Mucosa of gallbladder (tissue), 1 donor: ENCODE results near the gene RING1. TPM values are rescaled to one million over a fixed set of nuclear protein-coding genes. Genes with fewer than 3 reads are reported as not detected.
"Not testable (repeated sequence)": the region's sequence is repeated elsewhere in the genome, so short reads cannot be mapped to it uniquely, and the experiment has no call there.

Source experiments
- DNase-seq: peaks from one replicate; pipeline ENCODE4 v3.0.0-alpha.2; 2020; ENCODE audit warnings: low spot score
- total RNA-seq: library from RNA; stranded (reverse); gene quantifications from one replicate; pipeline ENCODE4 v1.2.1, GENCODE V29; 2021
- donor health status: DM: no; HTN: no; CAD: no.

The RING1 gene
- total RNA-seq, 1 donor from 2014 or later = 50.9 TPM

DNA sequence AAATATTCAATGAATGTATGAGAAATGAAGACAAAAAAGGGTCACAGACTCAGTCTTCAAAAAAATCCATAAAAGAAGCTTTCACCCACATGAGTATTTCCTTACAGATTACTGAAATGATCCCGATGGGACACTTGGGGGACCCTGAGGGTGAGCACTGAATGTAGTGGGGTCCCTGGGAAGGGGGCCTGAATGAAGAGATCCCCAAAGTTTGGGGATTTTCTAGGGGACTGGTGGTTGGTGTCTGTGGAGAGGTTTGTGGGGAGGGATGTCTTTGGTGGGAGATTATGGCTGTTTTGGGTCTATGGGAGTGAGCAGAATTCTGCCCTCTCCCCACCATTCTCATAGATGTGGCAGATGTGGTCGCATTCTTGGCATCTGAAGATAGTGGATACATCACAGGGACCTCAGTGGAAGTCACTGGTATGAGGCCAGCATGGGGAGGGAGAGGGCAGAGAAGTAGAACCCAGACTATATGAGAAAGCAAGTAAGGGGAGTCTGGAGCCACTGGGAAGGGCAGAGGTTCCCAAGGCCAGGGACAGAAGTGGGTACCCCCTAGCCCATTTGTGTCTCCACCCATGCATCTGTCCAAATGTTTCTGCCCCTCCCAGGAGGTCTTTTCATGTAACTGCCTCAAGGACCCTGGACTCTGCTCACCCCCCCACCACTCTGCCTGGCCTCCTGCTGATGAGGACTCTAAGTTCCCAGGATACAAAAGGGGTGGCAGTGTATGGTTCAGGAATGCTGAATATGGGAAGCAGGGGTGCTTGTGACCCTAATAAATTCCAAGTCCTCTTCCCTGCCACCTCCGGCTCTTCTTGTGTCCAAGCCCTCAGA, 2.1 kb upstream of the RING1 start:
- no peak for DNase-seq

DNA sequence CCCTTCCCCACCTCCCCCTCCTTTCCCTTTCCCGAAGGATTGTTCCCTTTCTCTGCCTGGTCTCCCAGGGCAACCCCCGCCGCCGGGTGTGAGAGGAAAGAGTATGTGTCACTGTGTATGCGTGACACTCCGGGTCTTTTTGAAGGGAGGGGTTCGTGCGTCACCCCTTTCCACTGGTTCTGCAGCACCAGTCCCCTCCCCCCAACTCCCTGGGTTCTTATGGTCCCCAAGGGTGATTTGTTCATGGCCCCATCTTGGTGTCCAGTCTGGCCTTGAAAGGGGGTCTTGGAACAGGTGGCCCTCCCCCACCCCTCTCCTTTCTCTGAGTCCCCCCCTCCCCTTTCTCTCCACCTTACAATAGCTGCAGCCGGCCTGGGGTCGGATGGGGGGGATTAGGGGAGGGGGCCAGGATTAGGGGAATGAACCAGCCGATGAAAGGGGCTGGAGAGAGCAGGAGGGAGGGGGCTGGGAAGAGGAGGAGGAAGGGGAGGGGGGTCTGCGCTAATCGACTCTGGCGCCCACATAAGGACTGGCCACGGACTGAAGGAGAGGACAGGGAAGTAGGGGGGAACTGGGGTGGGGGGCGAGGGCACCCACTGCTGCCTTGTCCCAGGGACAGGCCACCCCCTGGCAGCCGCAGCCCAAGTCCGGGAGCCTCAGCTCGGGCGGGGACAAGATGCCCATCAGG, 1.3 kb upstream of the RING1 start:
- DNase-seq = no peak

DNA sequence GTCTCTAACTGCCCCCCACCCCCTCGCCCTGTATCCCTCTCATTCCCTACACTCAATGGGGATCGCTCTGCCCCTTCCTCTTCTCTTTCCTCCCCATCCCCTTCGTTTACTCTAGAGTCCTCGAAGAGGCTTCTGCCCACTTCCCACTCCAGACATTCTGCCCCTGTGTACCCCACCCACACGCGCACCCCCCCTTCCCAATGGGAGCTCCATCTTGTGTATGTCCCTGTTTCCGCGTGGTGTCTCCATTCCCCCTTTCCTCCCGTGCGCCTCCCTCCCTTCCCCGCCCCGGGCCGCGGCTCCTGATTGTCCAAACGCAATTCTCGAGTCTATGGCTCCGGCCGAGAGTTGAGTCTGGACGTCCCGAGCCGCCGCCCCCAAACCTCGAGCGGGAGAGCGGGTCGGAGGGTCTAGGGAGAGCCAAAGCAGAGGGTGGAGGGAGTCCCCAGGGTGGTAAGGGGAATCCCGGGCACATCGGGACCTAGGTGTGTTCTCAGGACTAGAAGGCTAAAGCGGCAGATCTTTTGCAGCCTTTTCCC, 679 bp upstream of the RING1 start:
- no peak for DNase-seq

DNA sequence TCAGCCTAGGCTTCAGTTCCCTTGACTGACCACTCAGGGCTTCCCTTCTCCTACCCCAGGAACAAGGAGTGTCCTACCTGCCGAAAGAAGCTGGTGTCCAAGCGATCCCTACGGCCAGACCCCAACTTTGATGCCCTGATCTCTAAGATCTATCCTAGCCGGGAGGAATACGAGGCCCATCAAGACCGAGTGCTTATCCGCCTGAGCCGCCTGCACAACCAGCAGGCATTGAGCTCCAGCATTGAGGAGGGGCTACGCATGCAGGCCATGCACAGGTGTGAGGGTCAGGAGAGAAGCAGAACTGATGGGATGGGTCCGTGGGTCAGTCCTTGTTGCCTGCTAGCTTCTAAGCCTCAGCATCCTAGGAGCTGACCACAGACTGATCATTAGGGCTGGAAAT, 1.6 kb downstream of the RING1 start:
- DNase-seq = no peak

DNA sequence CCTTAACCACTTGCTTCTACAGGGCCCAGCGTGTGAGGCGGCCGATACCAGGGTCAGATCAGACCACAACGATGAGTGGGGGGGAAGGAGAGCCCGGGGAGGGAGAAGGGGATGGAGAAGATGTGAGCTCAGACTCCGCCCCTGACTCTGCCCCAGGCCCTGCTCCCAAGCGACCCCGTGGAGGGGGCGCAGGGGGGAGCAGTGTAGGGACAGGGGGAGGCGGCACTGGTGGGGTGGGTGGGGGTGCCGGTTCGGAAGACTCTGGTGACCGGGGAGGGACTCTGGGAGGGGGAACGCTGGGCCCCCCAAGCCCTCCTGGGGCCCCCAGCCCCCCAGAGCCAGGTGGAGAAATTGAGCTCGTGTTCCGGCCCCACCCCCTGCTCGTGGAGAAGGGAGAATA, 2.8 kb downstream of the RING1 start:
- DNase-seq = no peak

DNA sequence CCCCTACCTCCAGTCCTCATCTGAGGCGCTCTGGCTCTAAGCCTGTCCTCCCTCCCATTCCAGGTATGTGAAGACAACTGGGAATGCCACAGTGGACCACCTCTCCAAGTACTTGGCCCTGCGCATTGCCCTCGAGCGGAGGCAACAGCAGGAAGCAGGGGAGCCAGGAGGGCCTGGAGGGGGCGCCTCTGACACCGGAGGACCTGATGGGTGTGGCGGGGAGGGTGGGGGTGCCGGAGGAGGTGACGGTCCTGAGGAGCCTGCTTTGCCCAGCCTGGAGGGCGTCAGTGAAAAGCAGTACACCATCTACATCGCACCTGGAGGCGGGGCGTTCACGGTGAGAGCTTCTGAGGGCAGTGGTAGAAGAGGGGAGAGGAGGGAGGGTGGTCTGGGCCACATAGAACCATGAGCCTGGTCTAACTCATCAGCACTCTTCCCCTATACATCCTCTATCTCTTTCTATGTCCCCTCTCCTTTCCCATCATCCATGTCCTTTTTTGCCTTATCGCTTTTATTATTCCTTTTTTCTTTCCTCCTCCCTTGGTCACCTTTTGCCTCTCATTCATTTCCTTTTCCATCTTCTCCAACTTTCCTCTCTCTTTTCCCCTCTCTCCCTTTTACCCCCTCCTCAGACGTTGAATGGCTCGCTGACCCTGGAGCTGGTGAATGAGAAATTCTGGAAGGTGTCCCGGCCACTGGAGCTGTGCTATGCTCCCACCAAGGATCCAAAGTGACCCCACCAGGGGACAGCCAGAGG, 3.5 kb downstream of the RING1 start:
- DNase-seq = no peak

DNA sequence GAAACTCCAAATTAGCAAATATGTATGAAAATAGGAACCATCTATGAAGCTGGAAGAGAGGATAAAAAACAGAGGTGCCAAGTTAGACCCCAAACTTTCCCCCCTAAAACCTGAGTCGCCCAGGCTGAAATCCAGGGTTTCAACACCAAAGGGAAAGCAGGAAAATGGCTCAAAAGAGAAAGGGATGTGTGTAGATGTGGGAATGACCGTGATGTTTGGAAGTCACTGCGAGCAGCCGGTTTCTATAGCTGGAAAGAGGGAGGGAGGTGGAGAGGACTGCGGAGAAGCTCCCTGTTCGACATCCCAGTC, 4.5 kb downstream of the RING1 start:
- no peak for DNase-seq

DNA sequence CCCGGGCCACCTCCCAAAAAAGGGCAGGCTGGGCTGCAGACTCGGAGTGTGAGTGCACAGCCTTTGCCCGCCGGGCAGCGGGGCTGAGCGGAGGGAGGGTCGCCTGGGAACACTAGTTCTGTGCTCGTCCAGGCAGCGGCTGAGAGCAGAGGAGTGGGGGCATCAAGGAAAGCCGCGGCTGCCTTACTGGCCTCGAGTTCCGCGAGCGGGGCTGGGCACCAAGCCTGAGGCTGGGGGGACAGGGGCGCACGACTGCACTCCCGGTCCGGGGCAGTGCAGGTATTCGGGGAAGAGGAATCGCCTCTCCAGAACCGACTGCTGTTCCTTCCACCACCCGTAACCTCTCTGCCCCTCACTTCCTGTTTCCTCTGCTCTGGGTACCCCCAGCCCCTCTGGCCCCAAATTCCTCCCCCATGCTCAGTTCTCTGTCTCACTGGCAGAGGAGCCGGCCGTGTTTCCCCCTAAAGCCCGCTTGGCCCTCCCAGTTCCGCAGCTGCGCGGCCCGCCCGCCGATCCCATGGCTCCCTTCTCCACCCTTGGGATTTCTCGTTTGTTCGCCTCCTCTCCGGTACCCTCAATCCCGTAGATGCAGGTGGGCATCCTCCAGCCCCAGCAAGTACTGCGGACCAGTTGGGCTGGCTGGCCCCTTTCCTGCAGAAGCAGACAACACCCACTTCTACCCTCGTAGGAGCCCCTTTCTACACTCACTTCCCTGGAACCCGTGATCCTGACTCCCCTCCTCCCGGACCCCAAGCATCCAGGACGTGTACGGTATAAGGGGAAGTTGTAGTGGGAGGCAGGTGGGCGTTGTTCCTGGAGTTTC, 5.1 kb downstream of the RING1 start:
- no peak for DNase-seq

DNA sequence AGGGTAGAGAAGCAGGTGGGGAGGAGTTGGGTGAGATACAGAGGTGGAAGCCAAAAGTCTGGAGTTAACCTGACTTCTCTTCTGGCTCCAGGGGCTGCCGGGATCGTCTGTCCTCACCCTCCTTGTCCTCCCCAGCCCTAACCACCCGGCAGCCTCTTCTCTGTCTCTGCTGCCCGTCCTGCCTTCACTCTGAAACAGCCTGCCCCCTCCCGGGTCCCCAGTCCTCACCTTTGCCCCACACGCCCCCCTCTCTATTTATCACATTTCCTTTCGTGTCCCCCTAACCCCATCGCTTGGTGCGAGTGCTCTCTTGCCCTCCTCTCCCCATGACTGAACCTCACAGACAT, 5.7 kb downstream of the RING1 start:
- DNase-seq = no peak

DNA sequence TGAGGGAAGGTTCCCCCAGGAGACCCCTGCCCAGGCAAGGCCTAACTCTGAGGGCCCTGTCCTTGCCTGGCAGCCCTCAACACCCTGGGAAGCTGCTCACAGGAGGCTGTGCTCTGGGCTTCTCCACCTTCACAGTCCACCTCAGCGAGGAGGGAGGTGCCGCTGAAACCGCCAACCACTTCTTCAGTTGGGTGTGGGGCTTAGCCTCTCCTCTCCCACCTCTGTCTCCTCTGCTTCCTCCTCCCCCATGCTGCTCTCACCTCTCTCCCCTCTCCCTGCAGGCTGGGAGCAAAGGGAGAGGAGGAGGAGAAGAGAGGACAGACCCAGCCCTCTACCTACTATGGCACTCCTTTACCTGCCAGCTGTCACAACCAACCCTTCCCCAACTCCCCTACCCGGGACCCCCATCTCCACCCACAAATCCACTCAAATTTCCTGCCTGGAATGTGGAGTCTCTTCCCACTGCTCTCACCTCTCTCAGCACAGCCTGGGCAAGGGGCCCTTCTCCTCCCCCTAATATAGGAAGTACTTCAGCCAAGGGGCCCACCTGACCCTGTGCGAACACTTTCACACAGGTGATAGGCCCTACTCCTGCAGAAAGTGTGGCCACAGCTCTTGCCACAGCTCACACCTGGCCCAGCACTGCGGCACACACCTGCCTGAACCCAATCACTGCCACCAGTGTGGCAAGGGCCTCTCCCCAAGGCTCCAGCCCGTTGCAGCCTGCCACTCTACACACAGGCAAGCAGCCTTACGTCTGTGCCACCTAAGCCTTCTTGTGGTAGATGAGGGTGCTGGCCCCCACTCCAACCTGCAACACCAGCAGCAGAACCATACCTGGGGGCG, 7.2 kb downstream of the RING1 start:
- DNase-seq = no peak

DNA sequence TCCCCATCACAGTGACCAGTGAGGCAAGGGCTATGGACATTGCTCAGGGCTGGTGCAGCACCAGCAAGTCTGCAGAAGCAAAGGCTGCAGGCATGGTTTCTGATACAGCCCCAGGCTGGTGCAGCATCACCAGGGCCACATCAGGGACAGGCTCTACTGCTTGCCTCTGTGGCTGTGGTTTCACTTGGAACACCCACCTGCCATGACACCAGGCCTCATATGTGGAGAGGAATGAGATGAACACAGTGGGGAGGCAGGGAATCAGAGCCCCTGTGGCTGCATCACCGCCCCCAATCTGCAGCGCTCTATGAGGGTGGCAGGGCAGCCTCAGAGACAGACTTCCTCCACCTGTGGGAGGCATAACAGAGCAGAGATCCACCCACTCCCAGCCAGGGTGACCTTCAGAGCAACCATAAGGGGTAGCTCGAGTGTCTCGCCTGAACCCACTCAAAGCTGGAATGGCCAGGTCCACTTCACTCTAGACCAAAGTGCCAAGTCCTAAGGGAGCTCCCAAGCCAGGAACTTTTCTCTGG, 7.9 kb downstream of the RING1 start:
- DNase-seq = no peak

DNA sequence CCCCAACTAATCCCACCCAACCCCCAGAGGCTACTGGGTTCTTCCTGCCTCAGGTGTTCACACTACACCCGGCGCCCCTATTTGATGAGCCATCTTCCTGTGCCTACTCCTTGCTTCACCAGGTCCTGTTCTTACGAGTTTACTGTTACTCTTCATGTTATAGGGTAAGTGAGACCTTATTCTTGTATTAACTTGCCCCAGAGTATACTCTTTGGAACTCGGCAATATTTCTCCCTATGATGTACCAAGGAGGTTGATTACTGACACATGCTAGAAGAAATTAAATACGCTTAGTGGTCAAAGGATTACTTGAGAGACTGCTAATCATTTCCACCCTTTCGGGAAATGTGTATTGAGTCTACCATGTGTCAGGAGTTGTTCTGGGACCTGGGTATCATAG, 8.9 kb downstream of the RING1 start:
- DNase-seq = no peak

DNA sequence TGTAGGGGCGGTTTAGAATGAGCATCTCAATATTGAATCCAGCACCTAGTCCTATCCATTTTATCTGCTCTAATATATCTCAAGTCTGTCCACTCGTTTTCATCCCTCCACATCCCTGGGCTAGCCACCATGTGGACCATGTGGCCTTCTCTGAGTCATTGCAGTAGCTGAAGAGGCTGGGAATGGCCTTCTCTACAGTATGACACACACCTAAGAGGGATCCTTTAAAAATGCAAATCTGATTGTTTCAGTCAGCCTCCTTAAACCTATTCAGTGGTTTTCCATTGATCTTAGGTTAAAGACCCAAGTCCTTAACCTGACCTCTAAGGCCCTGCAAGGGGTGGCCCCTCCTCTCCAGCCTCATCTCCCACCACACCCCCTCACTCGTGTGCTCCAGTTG, 9.4 kb downstream of the RING1 start:
- DNase-seq = no peak

DNA sequence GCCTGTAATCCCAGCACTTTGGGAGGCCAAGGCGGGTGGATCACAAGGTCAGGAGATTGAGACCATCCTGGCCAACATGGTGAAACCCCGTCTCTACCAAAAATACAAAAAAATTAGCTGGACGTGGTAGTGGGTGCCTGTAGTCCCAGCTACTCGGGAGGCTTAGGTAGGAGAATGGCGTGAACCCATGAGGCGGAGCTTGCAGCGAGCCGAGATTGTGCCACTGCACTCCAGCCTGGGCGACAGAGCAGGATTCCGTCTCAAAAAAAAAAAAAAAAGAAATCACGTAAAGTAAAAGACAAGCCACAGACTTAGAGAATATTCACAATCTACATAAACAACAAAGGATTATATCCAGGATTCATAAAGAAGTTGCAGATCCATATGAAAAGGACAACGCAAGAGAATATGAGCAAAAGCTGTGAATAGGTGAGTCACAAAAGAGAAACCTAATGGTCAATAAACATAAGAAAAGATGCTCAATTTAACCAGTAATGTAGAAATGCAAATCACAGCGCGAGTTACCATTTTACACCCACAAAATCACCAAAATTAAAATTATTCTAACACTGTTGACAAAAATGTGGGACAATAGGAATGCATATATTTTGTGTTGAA, 18.3 kb downstream of the RING1 start:
- DNase-seq = not testable (repeated sequence)

DNA sequence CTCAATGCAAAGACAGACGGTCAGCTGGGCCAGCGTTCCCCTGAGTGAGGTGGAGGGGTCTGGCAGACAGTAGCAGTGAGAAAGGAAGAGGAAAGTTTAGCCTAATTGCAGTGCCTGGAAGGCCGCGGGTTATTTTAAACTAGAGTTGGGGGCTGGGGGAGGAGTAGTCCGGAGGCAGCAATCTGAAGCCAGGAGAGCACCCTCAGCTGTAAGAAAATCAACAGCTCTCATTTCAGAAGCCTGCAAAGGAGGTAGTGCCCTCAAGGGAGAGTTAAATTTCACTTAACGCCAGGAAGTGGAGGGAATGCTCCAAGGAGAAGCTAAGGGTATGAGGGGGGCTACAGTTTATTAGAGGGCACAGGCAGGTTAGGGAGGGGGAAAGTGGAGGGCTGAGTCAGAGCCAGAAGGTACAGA, 26.9 kb downstream of the RING1 start:
- DNase-seq = no peak

DNA sequence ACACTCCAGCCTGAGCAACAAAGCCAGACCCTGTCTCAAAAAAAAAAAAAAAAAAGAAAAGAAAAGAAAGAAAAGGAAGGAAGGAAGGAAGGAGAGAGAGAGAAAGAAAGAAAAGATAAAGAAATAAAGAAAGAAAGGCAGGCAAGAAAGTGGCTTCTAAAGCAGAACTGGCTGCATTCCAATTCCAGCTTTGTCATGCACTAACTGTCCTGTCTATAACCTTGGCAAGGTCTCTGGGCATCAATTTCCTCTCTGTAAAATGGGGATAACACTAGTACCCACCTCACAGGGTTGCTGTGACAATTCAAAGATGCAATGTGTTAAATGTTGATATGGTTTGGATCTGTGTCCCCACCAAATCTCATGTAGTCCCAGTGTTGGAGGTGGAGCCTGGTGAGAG, 28.0 kb downstream of the RING1 start:
- DNase-seq = no peak

DNA sequence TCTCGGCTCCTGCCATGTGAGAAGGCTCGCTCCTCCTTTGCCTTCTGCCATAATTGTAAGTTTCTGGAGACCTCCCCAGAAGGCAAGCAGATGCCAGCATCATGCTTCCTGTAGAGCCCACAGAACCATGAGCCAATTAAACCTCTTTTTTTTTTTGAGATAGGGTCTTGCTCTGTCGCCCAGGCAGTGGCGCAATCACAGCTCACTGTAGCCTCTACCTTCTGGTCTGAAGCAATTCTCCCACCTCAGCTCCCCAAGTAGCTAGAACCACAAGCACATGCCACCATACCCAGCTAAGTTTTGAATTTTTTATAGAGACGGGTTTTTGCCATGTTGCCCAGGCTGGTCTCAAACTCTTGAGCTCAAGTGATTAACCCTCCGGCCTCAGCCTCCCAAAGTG, 28.6 kb downstream of the RING1 start:
- no peak for DNase-seq

DNA sequence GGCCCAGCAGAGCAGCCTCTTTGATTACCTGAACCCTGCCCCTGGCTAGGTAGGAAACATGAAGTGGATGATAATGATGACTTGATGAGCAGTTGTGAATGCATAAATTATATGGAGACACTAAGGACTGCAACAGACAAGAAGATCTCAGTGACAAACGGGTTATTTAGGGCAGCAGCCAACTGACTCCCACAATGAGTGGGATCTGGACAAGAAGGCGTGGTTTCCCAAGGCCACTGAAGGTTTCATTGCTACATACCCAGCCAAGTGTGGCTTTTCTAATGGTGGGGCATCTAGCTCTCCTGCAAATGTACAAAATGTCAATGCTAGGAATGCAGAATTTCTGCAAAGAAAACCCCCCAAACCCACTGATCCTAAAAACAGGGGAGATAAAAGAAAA, 29.4 kb downstream of the RING1 start:
- no peak for DNase-seq

DNA sequence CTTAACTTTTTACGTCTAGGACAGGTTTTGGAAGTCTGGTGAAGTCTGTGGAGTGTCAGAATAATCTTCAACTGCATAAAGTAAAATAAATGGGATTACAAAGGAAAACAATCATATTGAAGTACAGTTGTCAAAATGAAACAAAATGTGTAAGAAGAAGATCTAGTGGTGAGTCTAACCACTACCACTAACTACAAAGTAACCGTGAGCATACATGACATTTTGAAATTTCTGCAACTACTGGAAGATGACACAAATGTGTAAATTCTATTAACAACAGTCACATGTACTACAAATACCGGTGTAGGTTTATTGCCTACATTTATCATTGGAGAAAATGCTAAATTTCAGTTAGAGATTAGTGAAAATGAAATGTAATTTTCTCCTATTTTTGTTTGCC, 33.7 kb downstream of the RING1 start:
- no peak for DNase-seq

DNA sequence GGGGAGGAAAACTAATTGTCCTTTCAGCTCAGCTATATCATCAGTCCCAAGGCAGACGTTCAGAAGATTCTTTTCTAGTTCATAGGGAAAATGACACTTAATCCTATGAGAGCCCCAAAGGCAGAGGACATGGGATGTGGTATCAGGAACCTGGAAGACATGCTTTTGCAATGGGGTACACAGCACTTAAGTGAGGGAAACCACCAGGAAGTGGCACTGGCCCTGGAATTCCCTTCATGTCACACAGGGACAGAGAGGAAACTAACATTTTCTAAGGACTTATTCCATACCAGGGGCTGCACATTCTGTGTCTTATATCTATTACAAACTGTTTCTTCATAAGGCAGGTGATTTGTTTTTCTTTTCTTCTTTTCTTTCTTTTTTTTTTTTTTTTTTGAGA, 35.2 kb downstream of the RING1 start:
- no peak for DNase-seq
